GM12891 (cell line): ENCODE results near the gene RAB20.

ENCODE experiments used
- PAX5 ChIP-seq: IDR thresholded peaks from 2 replicates; pipeline ENCODE4 v1.6.1; 2011; ENCODE audit warnings: low read length, moderate library complexity, mild to moderate bottlenecking; ENCODE audit not compliant: insufficient read depth, severe bottlenecking
- POLR2A ChIP-seq: IDR thresholded peaks from 2 replicates; pipeline ENCODE4 v1.6.1; 2011; ENCODE audit warnings: low read depth, low read length, control low read depth
- POLR2AphosphoS5 ChIP-seq: IDR thresholded peaks from 2 replicates; pipeline ENCODE4 v1.6.1; 2011; ENCODE audit warnings: low read depth, low read length, control low read depth
- POU2F2 ChIP-seq: IDR thresholded peaks from 2 replicates; pipeline ENCODE4 v1.6.1; 2011; ENCODE audit warnings: low read depth, mild to moderate bottlenecking, control low read depth, low read length, moderate library complexity
- SPI1 ChIP-seq: IDR thresholded peaks from 2 replicates; pipeline ENCODE4 v1.6.1; 2011; ENCODE audit warnings: low read depth, low read length, control low read depth
- TAF1 ChIP-seq: IDR thresholded peaks from 2 replicates; pipeline ENCODE4 v1.6.1; 2011; ENCODE audit warnings: low read depth, low read length, control low read depth

GRCh38 chr13:110542169-110542796 is 19.2 kb downstream of the RAB20 start:
- TF ChIP-seq TAF1 (no peak), POLR2A (no peak), POLR2AphosphoS5 (no peak), PAX5 (no peak), SPI1 (no peak), POU2F2 (no peak)
